ENCODE results near the gene FBXO3. TPM values are rescaled to one million over a fixed set of nuclear protein-coding genes. Genes with fewer than 3 reads are reported as not detected.

FBXO3 gene
- total RNA-seq, 1 experiment from 2014 or later: 27.2 TPM

- no peaks in the 10 kb centered on the region for H3K27me3 ChIP-seq (ENCODE audit: insufficient read depth, low read length)
- no TSS peak for BruUV-seq (replicated peaks)
- H3K9ac ChIP-seq (ENCODE audit: low read length): peak overlapping the region; percentile 94; the same call in 1 of the 2 replicates
- H3K9me2 ChIP-seq (ENCODE audit: insufficient read depth): no peaks in the 10 kb centered on the region
- no peak for DNase-seq (ENCODE audit: low read depth, low spot score)
- ChIA-PET POLR2A (interaction anchor here (0.6 to 1.9 kb wide), 5 partner anchors 10 to 46 kb away, joined by 3 to 9 read pairs (median 4); no protein-coding TSS in a partner anchor), CTCF (interaction anchor here (0.7 to 1.2 kb wide), 2 partner anchors 22 to 30 kb away, joined by 3 to 7 read pairs; no protein-coding TSS in a partner anchor), RAD21 (ENCODE audit: low non-redundant PET in 1 of 2, low total read pairs in 2 of 2, uncharacterized antibody in 2 of 2, unreplicated experiment in 2 of 2) (interaction anchor here in 1 of 2 experiments (1.2 kb wide), 1 partner anchor 21 kb away, joined by 6 read pairs; no protein-coding TSS in a partner anchor)
- peak overlapping the region; percentile 79 for H3K4me2 ChIP-seq (ENCODE audit: low read length)
- H3K36me3 ChIP-seq (ENCODE audit: control insufficient read depth in 1 of 2, insufficient read depth in 2 of 2, low read length in 2 of 2): no peaks in the 10 kb centered on the region; a peak in 1 of 4 replicates
- H3K79me2 ChIP-seq (ENCODE audit: insufficient read depth, low read length): peaks cover 37% of the 10 kb centered on the region
- H3K9me3 ChIP-seq (ENCODE audit: control insufficient read depth in 1 of 2, insufficient read depth in 1 of 2, low read depth in 1 of 2, low read length in 2 of 2): no peaks in the 10 kb centered on the region
- ATAC-seq: no peak
- peaks cover 13 to 28% of the 10 kb centered on the region in 2 experiments for H3K4me1 ChIP-seq (ENCODE audit: control insufficient read depth in 1 of 2, insufficient read depth in 2 of 2, low read length in 2 of 2)
- peak overlapping the region in 1 of 2 experiments; percentile 88; a peak in 1 of 4 replicates for H3K4me3 ChIP-seq (replicated peaks in 1 of 2; ENCODE audit: low read depth in 1 of 2, low read length in 2 of 2)
- H2AFZ ChIP-seq (ENCODE audit: low read depth, low read length, poor library complexity, severe bottlenecking): no peak overlapping the region
- no peak overlapping the region for H3K27ac ChIP-seq (ENCODE audit: low read depth, low read length)
- intact Hi-C loops (cut with micrococcal nuclease): loop anchor here (5.0 kb wide), 1 partner anchor 35 kb away; the partner anchor contains the start of gene C11orf91
- H4K20me1 ChIP-seq (ENCODE audit: insufficient read depth): no peaks in the 10 kb centered on the region
- TF ChIP-seq REST (IDR thresholded peaks at IDR 0.05; ENCODE audit: low read depth) (no peak), ATF3 (IDR thresholded peaks at IDR 0.05) (no peak), CEBPB (IDR thresholded peaks at IDR 0.05; ENCODE audit: low read depth) (no peak), FOSL1 (IDR thresholded peaks at IDR 0.05; ENCODE audit: low read depth) (no peak)
Measured at GRCh38 chr11:33737362-33737821, 36.9 kb downstream of the FBXO3 start.
